Measurements from ENCODE around the gene IFNA21.
"Not testable (repeated sequence)": the region's sequence is repeated elsewhere in the genome, so short reads cannot be mapped to it uniquely, and the experiment has no call there.

Gene IFNA21

GRCh38 chr9:21166560-21166959 lies at the start of gene IFNA21:
IFNA21 (minus strand) TSS chr9:21166660; CDS start chr9:21166612, 48 bp downstream.
- not testable (repeated sequence) for DNase-seq (ENCODE audit: low read depth in 2 of 2)

GRCh38 chr9:21213411-21214326 lies 47.2 kb upstream of the IFNA21 start:
- not testable (repeated sequence) for DNase-seq (ENCODE audit: low read depth in 2 of 2)

DNA sequence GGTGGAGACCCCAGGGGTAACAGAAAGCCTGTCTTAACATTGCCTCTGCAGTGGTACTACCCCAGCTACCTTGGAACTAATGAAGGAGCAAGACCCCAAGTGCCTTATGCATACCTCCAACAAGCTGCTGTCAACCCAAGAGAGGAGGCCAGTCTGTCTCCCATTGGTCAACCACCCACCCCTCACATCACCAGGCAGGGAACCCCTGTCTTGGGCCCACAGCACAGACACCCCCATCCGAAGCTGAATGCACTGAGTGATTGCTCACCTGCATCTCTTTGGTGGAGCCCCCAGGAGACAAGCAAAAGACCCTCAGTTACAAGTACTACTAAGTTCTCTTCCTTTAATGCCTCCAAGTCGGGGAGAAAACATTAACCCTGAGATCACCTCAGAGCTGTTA lies 45.7 kb upstream of the IFNA21 start:
- DNase-seq (ENCODE audit: low read depth in 2 of 2), result not testable (repeated sequence)

DNA sequence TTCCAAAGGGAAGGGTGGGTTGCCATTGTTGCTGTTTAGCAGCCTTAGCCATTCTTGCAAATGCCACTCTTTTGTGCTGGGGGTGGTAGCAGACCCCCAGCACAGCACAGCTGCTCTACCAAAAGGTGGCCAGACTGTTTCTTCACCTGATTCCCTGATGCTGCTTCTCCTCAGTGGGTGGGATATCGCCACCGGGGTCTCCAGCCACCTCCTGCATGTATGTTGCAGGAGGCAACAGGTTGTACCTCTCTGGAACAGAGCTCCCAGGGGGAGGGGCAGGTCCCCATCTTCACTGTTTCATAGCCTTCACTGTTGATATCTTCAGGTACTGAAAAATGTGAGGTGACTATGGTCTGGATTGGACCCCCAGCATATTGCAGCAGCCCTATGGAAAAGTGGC lies 44.3 kb upstream of the IFNA21 start:
- DNase-seq (ENCODE audit: low read depth in 2 of 2), result not testable (repeated sequence)

DNA sequence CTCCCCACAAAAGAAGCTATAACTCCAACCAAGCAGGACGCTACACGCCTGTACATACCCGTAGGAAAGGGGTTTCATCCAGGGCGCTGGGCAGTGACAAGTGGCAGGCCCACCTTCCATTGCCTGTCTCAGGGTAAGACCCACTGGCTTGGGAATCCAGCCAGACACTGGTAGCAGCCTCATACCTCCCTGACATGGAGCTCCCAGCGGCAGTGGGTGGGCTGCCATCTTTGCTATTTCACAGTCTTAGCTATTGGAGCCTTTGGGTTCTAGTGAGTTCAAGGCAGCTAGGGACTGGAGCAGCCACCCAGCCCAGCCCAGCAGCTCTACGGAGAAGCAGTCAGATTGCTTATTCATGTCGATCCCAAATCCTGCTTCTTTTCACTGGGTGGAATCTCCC lies 43.9 kb upstream of the IFNA21 start:
- DNase-seq (ENCODE audit: low read depth in 2 of 2), result no peak

DNA sequence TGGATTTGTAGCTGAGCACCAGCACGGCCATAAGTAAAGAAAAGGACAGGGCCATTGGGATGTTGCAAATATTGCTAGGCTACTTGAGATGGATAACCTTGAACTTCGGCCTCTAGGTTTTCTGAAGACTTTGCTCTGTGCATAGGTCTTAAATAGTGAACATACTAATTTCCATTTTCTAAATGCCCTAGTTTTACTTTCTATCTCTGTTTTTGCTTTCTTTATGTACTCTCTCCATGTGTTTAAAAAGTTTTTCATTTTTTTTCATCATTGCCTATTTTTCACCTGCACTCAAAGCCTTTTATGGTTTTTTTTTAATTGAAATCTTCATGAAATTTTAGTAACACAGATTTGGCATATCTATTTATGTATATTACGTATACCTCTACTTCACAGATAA lies 40.6 kb upstream of the IFNA21 start, which contains the start of gene IFNA10:
Gene IFNA10 (minus strand): TSS at position 101 of the 400 bp plus-strand sequence. CDS start 46 bp downstream, at position 55.
- not testable (repeated sequence) for DNase-seq (ENCODE audit: low read depth in 2 of 2)

- no peak for DNase-seq (ENCODE audit: low read depth in 2 of 2)
Observed at GRCh38 chr9:21205204-21205603, 38.7 kb upstream of the IFNA21 start.

- DNase-seq (ENCODE audit: low read depth in 2 of 2), result not testable (repeated sequence)
Observed at GRCh38 chr9:21202105-21202504, 35.6 kb upstream of the IFNA21 start, which contains the start of gene IFNA7. IFNA7 (minus strand) TSS chr9:21202205; CDS start chr9:21202165, 40 bp downstream.

GRCh38 chr9:21194867-21195776 lies 28.7 kb upstream of the IFNA21 start:
- DNase-seq (ENCODE audit: low read depth in 2 of 2), result peak in 1 of 2 donors; percentile 20

- not testable (repeated sequence) for DNase-seq (ENCODE audit: low read depth in 2 of 2)
Observed at GRCh38 chr9:21187487-21187886, 21.0 kb upstream of the IFNA21 start, which contains the start of gene IFNA4. IFNA4 (minus strand) TSS chr9:21187587; CDS start chr9:21187531, 56 bp downstream.

DNA sequence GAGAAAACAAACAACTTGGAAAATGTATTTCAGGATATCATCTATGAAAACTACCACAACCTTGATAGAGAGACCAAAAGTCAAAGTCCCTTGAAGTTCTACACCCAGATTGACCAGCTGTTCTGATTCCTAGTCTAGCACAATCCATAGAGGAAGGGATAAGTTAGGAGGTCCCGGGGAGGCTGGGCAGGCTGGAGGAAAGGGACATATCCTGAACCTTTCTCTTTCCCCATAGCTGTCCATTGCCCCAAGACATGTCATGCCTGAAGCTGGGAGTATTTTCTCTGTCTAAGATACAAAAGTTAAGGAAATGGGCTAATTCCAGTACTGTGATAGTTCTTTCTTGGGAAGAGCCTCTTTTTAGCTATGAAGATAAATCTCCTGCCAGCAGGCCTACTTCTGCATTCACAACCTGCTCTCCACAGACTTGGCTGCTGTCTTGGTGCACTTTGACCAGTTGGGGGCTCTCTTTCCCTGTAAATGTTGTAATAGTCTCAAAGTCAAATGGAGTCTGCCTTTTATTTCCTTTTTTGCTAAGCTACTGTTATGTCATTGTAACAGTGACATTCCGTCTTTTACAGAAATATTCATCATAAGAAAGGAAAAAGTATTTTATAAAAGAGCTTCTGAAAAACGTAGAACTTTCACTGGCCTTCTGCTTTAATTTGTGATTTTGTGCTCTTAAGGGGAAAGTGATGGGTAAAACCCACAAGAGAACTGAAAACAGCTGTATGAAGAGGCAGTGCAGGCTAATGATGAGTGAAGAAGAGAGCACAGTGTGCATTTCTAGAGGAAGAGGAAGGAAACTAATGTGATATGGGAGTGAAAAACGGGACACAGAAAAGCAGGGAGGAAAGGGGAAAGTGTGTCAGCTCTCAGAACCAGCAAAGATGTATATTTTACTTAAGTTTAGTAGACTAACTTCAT lies 16.6 kb upstream of the IFNA21 start:
- not testable (repeated sequence) for DNase-seq (ENCODE audit: low read depth in 2 of 2)

DNA sequence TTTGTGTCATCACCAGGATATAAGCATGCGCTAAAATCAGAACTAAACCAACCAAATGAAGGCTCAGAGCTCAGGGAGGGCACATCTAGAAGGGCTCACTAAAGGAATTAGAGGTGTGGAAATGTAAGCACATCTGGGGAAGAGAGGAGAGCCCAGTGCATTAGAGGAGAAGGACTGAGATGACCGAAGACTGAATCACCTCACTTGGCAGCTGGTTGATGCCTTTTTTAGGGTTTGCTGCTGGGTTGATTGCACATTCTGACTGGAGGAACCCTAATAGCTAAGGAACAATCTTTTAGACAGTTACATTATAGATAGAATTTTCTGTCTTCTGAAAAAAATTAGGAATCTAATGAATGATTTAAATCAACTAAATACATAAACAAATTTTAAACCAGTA lies 8.2 kb upstream of the IFNA21 start:
- DNase-seq (ENCODE audit: low read depth in 2 of 2), result no peak

- no peak for DNase-seq (ENCODE audit: low read depth in 2 of 2)
Observed at GRCh38 chr9:21172156-21172555, 5.7 kb upstream of the IFNA21 start.

- no peak for DNase-seq (ENCODE audit: low read depth in 2 of 2)
Observed at GRCh38 chr9:21171351-21171750, 4.9 kb upstream of the IFNA21 start.

GRCh38 chr9:21165516-21165915 lies 944 bp downstream of the IFNA21 start:
- DNase-seq (ENCODE audit: low read depth in 2 of 2), result no peak

DNA sequence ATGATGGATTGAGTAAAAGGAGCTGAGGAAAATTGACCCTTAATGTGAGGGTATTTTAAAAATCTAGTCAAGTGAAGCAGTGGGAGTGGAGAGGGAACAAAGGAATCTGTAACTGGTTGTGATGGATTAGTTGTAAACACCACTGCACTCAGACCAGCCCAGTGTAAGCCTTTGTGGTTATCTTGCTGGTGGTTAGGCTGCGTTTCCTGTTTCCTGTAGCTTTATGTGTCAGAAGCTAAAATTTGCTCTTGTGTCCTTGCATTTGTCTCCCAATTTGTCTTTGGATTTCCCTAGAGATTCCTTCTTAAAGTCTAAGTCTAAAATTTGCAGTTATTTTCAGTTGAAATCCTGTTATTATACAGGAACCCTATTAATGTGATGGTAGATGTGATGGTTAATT lies 6.3 kb downstream of the IFNA21 start:
- no peak for DNase-seq (ENCODE audit: low read depth in 2 of 2)

- no peak for DNase-seq (ENCODE audit: low read depth in 2 of 2)
Observed at GRCh38 chr9:21155501-21155900, 11.0 kb downstream of the IFNA21 start.

- no peak for DNase-seq (ENCODE audit: low read depth in 2 of 2)
Observed at GRCh38 chr9:21154018-21154608, 12.3 kb downstream of the IFNA21 start.

DNA sequence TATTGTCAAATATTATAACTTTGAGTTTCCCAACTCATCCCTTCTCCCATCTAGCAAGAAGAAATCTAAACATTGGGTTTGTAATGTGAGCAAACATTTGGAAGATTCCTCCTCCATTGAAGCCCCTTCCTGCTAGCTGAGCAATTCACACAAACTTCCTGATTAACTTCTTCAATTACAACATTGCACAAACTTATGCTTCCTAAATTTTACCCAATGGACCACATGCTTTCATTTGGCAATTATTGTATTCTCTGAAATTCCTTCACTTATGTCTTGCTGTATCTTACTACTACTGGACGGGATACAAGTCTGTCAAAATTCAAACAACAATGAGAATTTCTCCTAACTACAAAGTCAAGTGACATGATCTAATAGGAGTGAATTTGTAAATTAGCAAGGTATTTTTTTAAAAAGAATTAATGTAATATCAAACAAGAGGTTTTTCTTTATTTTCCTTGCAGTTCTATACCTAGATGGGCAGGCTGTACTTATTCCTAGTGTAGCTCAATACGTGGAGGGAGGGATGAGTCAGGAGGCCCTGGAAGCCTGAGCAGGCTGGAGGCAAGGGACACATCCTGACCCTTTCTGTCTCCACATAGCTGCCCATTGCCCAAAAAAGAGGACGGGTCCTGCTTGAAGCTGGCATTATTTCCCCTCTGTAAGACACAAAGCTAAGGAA lies 13.0 kb downstream of the IFNA21 start:
- no peak for DNase-seq (ENCODE audit: low read depth in 2 of 2)

DNA sequence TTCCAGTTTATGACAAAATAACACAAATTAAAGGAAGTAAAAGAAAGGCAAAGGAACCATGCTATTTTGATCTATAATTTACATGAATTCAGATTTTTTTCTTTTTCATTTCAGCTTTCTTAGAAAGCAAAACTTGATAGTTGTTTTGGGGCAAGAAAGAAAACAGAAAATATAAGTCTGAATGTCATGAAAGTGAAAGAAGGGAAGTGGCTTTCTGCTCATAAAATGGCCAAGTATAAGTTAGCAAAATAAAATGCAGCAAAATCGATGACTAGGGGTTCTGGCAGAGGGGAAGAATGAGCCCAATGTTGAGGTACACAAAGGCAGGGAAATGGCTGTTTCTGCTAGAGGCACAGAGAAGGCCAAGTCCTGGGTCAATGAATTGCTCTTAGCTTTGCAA lies 21.9 kb downstream of the IFNA21 start:
- DNase-seq (ENCODE audit: low read depth in 2 of 2), result no peak
